B cell (primary cell): ENCODE results near the gene OSTF1. TPM values are rescaled to one million over a fixed set of nuclear protein-coding genes. Genes with fewer than 3 reads are reported as not detected.

Source experiments
- ATAC-seq: fragments of 200-7000 bp; cut with Tn5 transposase; one replicate; pipeline ENCODE4 v1.10.0; 2021; ENCODE audit warnings: low read depth, mild to moderate bottlenecking, moderate number of reproducible peaks, moderate library complexity
- CTCF ChIA-PET: fragments of 350-600 bp; sonication (Branson Sonifier 250); formaldehyde crosslinking; loops from one replicate; lab custom pipeline; 2021; ENCODE audit warnings: antibody characterized with exemption, inconsistent platforms; lab: Charles Lee
- POLR2A ChIA-PET: fragments of 350-600 bp; sonication (Branson Sonifier 250); formaldehyde crosslinking; loops from one replicate; lab custom pipeline; 2021; ENCODE audit warnings: antibody characterized with exemption; lab: Charles Lee
- DNase-seq: peaks from one replicate; pipeline ENCODE4 v3.0.0; 2013
- H2AFZ ChIP-seq: 2 replicates; pipeline ENCODE4 v1.6.1; 2012; ENCODE audit warnings: mild to moderate bottlenecking, low read depth, low read length; ENCODE audit not compliant: insufficient read depth, poor library complexity, severe bottlenecking
- H3K27ac ChIP-seq, 2 donors: 1 replicate in 1 of 2; 2 replicates in 1 of 2; pipeline ENCODE4 v1.5.1; 2012 to 2013; ENCODE audit warnings: low read length in 2 of 2, mild to moderate bottlenecking in 2 of 2, moderate library complexity in 1 of 2
- H3K27me3 ChIP-seq, 4 experiments: fragments of 200-600 bp in 1 of 4; sonication (generic) in 1 of 4; replicated peaks in 1 of 4; 1 replicate in 2 of 4; 2 replicates in 2 of 4; pipeline versions ENCODE4 v1.6.1 to v1.7.0; 2013 to 2016; ENCODE audit warnings: low read length in 3 of 4, mild to moderate bottlenecking in 2 of 4, mixed read lengths in 1 of 4, moderate library complexity in 1 of 4; ENCODE audit not compliant: insufficient read depth in 4 of 4, control insufficient read depth in 3 of 4; ENCODE audit errors: control extremely low read depth in 1 of 4
- H3K36me3 ChIP-seq, 2 experiments: replicated peaks in 1 of 2; 1 replicate in 1 of 2; 2 replicates in 1 of 2; pipeline versions ENCODE4 v1.6.1 to v1.7.1; 2013; ENCODE audit warnings: low read length in 1 of 2; ENCODE audit not compliant: insufficient read depth in 2 of 2, control insufficient read depth in 1 of 2; ENCODE audit errors: control extremely low read depth in 1 of 2, extremely low read depth in 1 of 2
- H3K4me1 ChIP-seq, 2 donors: fragments of 200-600 bp in 1 of 2; sonication (generic) in 1 of 2; 1 replicate in 1 of 2; 2 replicates in 1 of 2; pipeline versions ENCODE4 v1.5.1 to v1.6.1; 2013 to 2017; ENCODE audit warnings: low read length in 2 of 2; ENCODE audit not compliant: control insufficient read depth in 2 of 2, insufficient read depth in 2 of 2
- H3K4me2 ChIP-seq: replicated peaks from 2 replicates; pipeline ENCODE3; 2012; ENCODE audit warnings: mild to moderate bottlenecking, low read depth, low read length; ENCODE audit not compliant: poor library complexity, severe bottlenecking
- H3K4me3 ChIP-seq, 5 experiments: fragments of 200-600 bp in 1 of 5; sonication (generic) in 1 of 5; 1 replicate in 3 of 5; 2 replicates in 2 of 5; pipeline versions ENCODE4 v1.5.1 to v1.7.0; 2011 to 2016; ENCODE audit warnings: low read length in 4 of 5, mild to moderate bottlenecking in 4 of 5, low read depth in 2 of 5, control low read depth in 1 of 5, moderate library complexity in 1 of 5; ENCODE audit not compliant: insufficient read depth in 1 of 5; ENCODE audit errors: control extremely low read depth in 1 of 5, extremely low read depth in 1 of 5
- H3K79me2 ChIP-seq: fragments of 200-600 bp; sonication (generic); one replicate; pipeline ENCODE4 v1.6.0; 2016; ENCODE audit warnings: low read length; ENCODE audit not compliant: control insufficient read depth, insufficient read depth
- H3K9ac ChIP-seq: fragments of 200-600 bp; sonication (generic); 2 replicates; pipeline ENCODE4 v1.6.1; 2017; ENCODE audit warnings: mild to moderate bottlenecking, low read length, moderate library complexity
- H3K9me3 ChIP-seq, 3 donors: one replicate each; pipeline versions ENCODE4 v1.6.1 to v1.7.1; 2013; ENCODE audit warnings: low read length in 2 of 3; ENCODE audit not compliant: control insufficient read depth in 2 of 3, insufficient read depth in 1 of 3; ENCODE audit errors: control extremely low read depth in 1 of 3
- H4K20me1 ChIP-seq: 2 replicates; pipeline ENCODE4 v1.6.0; 2012; ENCODE audit warnings: mild to moderate bottlenecking, low read length; ENCODE audit not compliant: insufficient read depth, control insufficient read depth, poor library complexity, severe bottlenecking
- H3K27ac Mint-ChIP-seq: one replicate; pipeline ENCODE4 v1.8.0; 2021; ENCODE audit warnings: mixed read lengths
- H3K27me3 Mint-ChIP-seq: one replicate; pipeline ENCODE4 v1.8.0; 2021; ENCODE audit warnings: mixed read lengths
- H3K4me1 Mint-ChIP-seq: one replicate; pipeline ENCODE4 v1.8.0; 2021; ENCODE audit warnings: mixed read lengths
- H3K4me3 Mint-ChIP-seq: one replicate; pipeline ENCODE4 v1.8.0; 2021; ENCODE audit warnings: mixed read lengths
- H3K9me3 Mint-ChIP-seq: one replicate; pipeline ENCODE4 v1.8.0; 2022; ENCODE audit warnings: mixed read lengths; ENCODE audit not compliant: insufficient read depth
- EZH2 ChIP-seq: IDR thresholded peaks from 2 replicates; pipeline ENCODE4 v1.6.1; 2012; ENCODE audit warnings: borderline replicate concordance, low read depth, mild to moderate bottlenecking, moderate library complexity, low read length; ENCODE audit not compliant: insufficient read depth, poor library complexity, severe bottlenecking
- WGBS: methylation state at CpG from one replicate; pipeline ENCODE4 v1.1.5; 2013; ENCODE audit warnings: missing lambda C conversion rate; ENCODE audit not compliant: insufficient coverage; 5-methylcytosine and 5-hydroxymethylcytosine counted together
- intact Hi-C: fragments of 100-400 bp; cut with micrococcal nuclease; formaldehyde crosslinking; loops from one replicate; pipeline ENCODE4 v1.10.0; 2022
- polyA plus RNA-seq: library from polyadenylated mRNA; depleted of rRNA; stranded (reverse); fragments of >200 nt; gene quantifications from 2 replicates; pipeline ENCODE4 v1.2.3, GENCODE V29; 2012
- small RNA-seq: library from RNA; depleted of rRNA; stranded (forward); fragments of <200 nt; gene quantifications from one replicate; pipeline ENCODE3, GENCODE V24; 2012; ENCODE audit warnings: low replicate concordance, low read depth; ENCODE audit not compliant: insufficient read length
- total RNA-seq, 2 donors: library from RNA; stranded (reverse); fragments of 120-200 nt in 1 of 2; gene quantifications; 1 replicate in 1 of 2; 2 replicates in 1 of 2; pipeline versions ENCODE4 v1.2.3 to v1.2.4, GENCODE V29; 2013 to 2022
- TF ChIP-seq, protein P1 (sequence below): fragments of 200-600 bp; IDR thresholded peaks from one replicate; pipeline ENCODE4 v1.8.0; 2022; ENCODE audit warnings: antibody characterized with exemption, mild to moderate bottlenecking

Gene OSTF1
- total and polyA plus RNA-seq, 2 donors (not counting 1 experiment from before 2014, with no cell fraction given) = 33.8 to 62.0 TPM

DNA sequence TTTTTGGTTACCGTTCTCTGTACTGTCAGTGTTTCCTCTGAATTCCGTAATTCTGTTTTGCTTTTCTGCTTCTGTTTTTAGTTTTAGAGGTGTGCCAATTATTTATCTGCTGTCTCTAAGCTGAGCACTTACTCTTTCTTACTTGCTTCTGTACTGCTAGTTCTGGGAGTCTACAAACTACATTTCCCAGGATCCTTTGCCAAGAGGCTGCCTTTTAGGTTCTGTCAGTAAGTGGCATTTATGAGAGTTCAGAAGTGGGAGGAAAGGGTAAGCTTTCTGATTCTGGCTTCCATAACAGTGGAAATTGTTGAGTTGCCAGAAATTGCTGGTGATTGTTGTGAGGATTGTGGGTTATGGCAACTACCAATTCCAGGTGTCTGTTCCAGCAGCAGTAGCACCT is 102.4 kb downstream of the OSTF1 start:
- H3K4me2 ChIP-seq = no peak overlapping the region

More for the DNA sequence above, 102.4 kb downstream of the OSTF1 start:
- Histone ChIP-seq H3K27ac (no peak overlapping the region), H3K9me3 (no peaks in the 10 kb centered on the region), H3K4me3 (no peak overlapping the region), H3K27me3 (no peaks in the 10 kb centered on the region), H4K20me1 (no peaks in the 10 kb centered on the region), H3K4me1 (no peaks in the 10 kb centered on the region), H3K79me2 (no peaks in the 10 kb centered on the region), H3K36me3 (no peaks in the 10 kb centered on the region), H3K9ac (no peak overlapping the region), H2AFZ (no peak overlapping the region)
- no peak overlapping the region for H3K4me3 Mint-ChIP-seq
- ChIA-PET CTCF (no interaction called here), POLR2A (no interaction called here)
- no peak for TF ChIP-seq EZH2
- TF ChIP-seq, protein P1, sequence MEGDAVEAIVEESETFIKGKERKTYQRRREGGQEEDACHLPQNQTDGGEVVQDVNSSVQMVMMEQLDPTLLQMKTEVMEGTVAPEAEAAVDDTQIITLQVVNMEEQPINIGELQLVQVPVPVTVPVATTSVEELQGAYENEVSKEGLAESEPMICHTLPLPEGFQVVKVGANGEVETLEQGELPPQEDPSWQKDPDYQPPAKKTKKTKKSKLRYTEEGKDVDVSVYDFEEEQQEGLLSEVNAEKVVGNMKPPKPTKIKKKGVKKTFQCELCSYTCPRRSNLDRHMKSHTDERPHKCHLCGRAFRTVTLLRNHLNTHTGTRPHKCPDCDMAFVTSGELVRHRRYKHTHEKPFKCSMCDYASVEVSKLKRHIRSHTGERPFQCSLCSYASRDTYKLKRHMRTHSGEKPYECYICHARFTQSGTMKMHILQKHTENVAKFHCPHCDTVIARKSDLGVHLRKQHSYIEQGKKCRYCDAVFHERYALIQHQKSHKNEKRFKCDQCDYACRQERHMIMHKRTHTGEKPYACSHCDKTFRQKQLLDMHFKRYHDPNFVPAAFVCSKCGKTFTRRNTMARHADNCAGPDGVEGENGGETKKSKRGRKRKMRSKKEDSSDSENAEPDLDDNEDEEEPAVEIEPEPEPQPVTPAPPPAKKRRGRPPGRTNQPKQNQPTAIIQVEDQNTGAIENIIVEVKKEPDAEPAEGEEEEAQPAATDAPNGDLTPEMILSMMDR = no peak
- no peaks in the 10 kb centered on the region for H3K9me3 Mint-ChIP-seq
- peaks cover under 1% of the 10 kb centered on the region for H3K4me1 Mint-ChIP-seq
- DNase-seq (no peak), ATAC-seq (no peak)
- peaks cover 5% of the 10 kb centered on the region for H3K27me3 Mint-ChIP-seq
- intact Hi-C loops = no loop called here
- no peak overlapping the region for H3K27ac Mint-ChIP-seq
- WGBS = no CpG with 5 or more reads among the region's 2 CpGs

Small RNA genes lying within 50 kb of the gene (small RNA-seq; reads per million reads assigned to genes)
- not detected for gene RF00019

Other genes starting within 250 kb of the OSTF1 start
- not detected in 2 replicates for gene TRPM6, start 200.6 kb upstream of the OSTF1 start, total RNA-seq
- gene TRPM6, start 200.6 kb upstream of the OSTF1 start, polyA plus RNA-seq = not detected in 2 replicates
- 5.0 and 5.8 TPM in 2 replicates for gene C9orf40, start 135.6 kb upstream of the OSTF1 start, total RNA-seq
- 2.6 and 5.8 TPM in 2 replicates for gene C9orf40, start 135.6 kb upstream of the OSTF1 start, polyA plus RNA-seq
- 15.5 TPM in 2 replicates for gene CARNMT1, start 60.2 kb upstream of the OSTF1 start, total RNA-seq
- 5.5 and 8.7 TPM in 2 replicates for gene CARNMT1, start 60.2 kb upstream of the OSTF1 start, polyA plus RNA-seq
- 10.1 and 15.5 TPM in 2 replicates for gene NMRK1, start 359 bp upstream of the OSTF1 start, total RNA-seq
- 10.1 and 12.6 TPM in 2 replicates for gene NMRK1, start 359 bp upstream of the OSTF1 start, polyA plus RNA-seq